IMR-90 (cell line): ENCODE data around the gene C6orf136. TPM values are rescaled to one million over a fixed set of nuclear protein-coding genes. Genes with fewer than 3 reads are reported as not detected.
A peak's percentile ranks its signal among the peaks of the same experiment; 100 is the strongest.

Experiments used
- ATAC-seq: fragments of 200-7000 bp; cut with Tn5 transposase; 2 replicates; pipeline ENCODE4 v1.9.1; 2020; ENCODE audit warnings: low read depth, mild to moderate bottlenecking, moderate library complexity
- BruUV-seq: library from RNA; stranded (reverse); fragments of 400-500 nt; replicated peaks from 2 replicates; lab custom pipeline; 2021; lab: Mats Ljungman, UMichigan
- CTCF ChIA-PET: fragments of 300-600 bp; formaldehyde crosslinking; extraction: SDS; loops from one replicate; lab custom pipeline; 2021; ENCODE audit warnings: antibody characterized with exemption; lab: Yijun Ruan, JAX
- POLR2A ChIA-PET: fragments of 300-600 bp; sonication (Branson Sonifier 250); formaldehyde crosslinking; loops from one replicate; lab custom pipeline; 2022; ENCODE audit warnings: antibody characterized with exemption; ENCODE audit not compliant: unreplicated experiment; lab: Charles Lee
- DNase-seq: peaks from one replicate; pipeline ENCODE4 v3.0.0; 2013
- H2AFZ ChIP-seq: replicated peaks from 2 replicates; pipeline ENCODE3; 2013; ENCODE audit warnings: low read length, mild to moderate bottlenecking; ENCODE audit not compliant: poor library complexity
- H2AK5ac ChIP-seq: 2 replicates; pipeline ENCODE4 v1.6.1; 2013; ENCODE audit warnings: low read depth, low read length, inconsistent platforms
- H2AK9ac ChIP-seq: replicated peaks from 2 replicates; pipeline ENCODE3; 2013; ENCODE audit warnings: mild to moderate bottlenecking, low read depth, low read length, moderate library complexity; ENCODE audit not compliant: poor library complexity
- H2BK120ac ChIP-seq: 2 replicates; pipeline ENCODE4 v1.6.1; 2013; ENCODE audit warnings: low read depth, low read length, inconsistent platforms
- H2BK15ac ChIP-seq: 3 replicates; pipeline ENCODE4 v1.6.1; 2013; ENCODE audit warnings: low read depth, low read length, inconsistent platforms
- H2BK20ac ChIP-seq: 2 replicates; pipeline ENCODE4 v1.6.1; 2013; ENCODE audit warnings: low read depth, mild to moderate bottlenecking, inconsistent platforms, low read length, moderate library complexity
- H2BK5ac ChIP-seq: 2 replicates; pipeline ENCODE4 v1.6.1; 2013; ENCODE audit warnings: mild to moderate bottlenecking, low read depth, low read length, inconsistent platforms; ENCODE audit not compliant: poor library complexity, severe bottlenecking
- H3K14ac ChIP-seq: replicated peaks from 2 replicates; pipeline ENCODE4 v1.6.1; 2013; ENCODE audit warnings: low read depth, low read length, inconsistent platforms
- H3K18ac ChIP-seq: 2 replicates; pipeline ENCODE4 v1.6.1; 2013; ENCODE audit warnings: low read depth, low read length, control low read depth
- H3K23ac ChIP-seq: 2 replicates; pipeline ENCODE4 v1.6.1; 2013; ENCODE audit warnings: low read depth, low read length, inconsistent platforms
- H3K27ac ChIP-seq: 2 replicates; pipeline ENCODE4 v1.5.1; 2013; ENCODE audit warnings: mild to moderate bottlenecking, control low read depth, low read length; ENCODE audit not compliant: insufficient read depth
- H3K27me3 ChIP-seq: 2 replicates; pipeline ENCODE4 v1.6.1; 2013; ENCODE audit warnings: low read length; ENCODE audit not compliant: control insufficient read depth, insufficient read depth
- H3K36me3 ChIP-seq: 2 replicates; pipeline ENCODE4 v1.6.1; 2013; ENCODE audit warnings: low read length, mixed read lengths; ENCODE audit not compliant: control insufficient read depth, insufficient read depth
- H3K4ac ChIP-seq: 2 replicates; pipeline ENCODE4 v1.6.1; 2013; ENCODE audit warnings: low read depth, low read length, inconsistent platforms
- H3K4me1 ChIP-seq: 2 replicates; pipeline ENCODE4 v1.6.1; 2013; ENCODE audit warnings: low read length, mixed read lengths; ENCODE audit not compliant: control insufficient read depth, insufficient read depth
- H3K4me2 ChIP-seq: 2 replicates; pipeline ENCODE4 v1.6.1; 2013; ENCODE audit warnings: low read depth, mild to moderate bottlenecking, control low read depth, low read length, moderate library complexity
- H3K4me3 ChIP-seq: 2 replicates; pipeline ENCODE4 v1.5.1; 2013; ENCODE audit warnings: low read depth, mild to moderate bottlenecking, control low read depth, low read length, moderate library complexity; ENCODE audit not compliant: insufficient read depth
- H3K56ac ChIP-seq: 2 replicates; pipeline ENCODE4 v1.6.1; 2013; ENCODE audit warnings: low read length, inconsistent platforms; ENCODE audit not compliant: insufficient read depth; ENCODE audit errors: extremely low read depth
- H3K79me1 ChIP-seq, 2 experiments: 2 replicates each; pipeline ENCODE4 v1.6.1; 2013; ENCODE audit warnings: low read length in 2 of 2, inconsistent platforms in 1 of 2, low read depth in 1 of 2
- H3K9ac ChIP-seq: 2 replicates; pipeline ENCODE4 v1.6.1; 2013; ENCODE audit warnings: low read depth, low read length, control low read depth
- H3K9me1 ChIP-seq: 2 replicates; pipeline ENCODE4 v1.6.1; 2013; ENCODE audit warnings: low read length, inconsistent platforms; ENCODE audit not compliant: insufficient read depth
- H3K9me3 ChIP-seq: 2 replicates; pipeline ENCODE4 v1.6.1; 2013; ENCODE audit warnings: low read length; ENCODE audit not compliant: control insufficient read depth, insufficient read depth
- H4K20me1 ChIP-seq: 2 replicates; pipeline ENCODE4 v1.6.1; 2013; ENCODE audit warnings: low read length, inconsistent platforms; ENCODE audit not compliant: insufficient read depth
- H4K5ac ChIP-seq: 2 replicates; pipeline ENCODE4 v1.6.1; 2013; ENCODE audit warnings: mild to moderate bottlenecking, low read depth, low read length, control low read depth
- H4K8ac ChIP-seq, 2 experiments: 2 replicates each; pipeline ENCODE4 v1.6.1; 2013; ENCODE audit warnings: low read depth in 2 of 2, low read length in 2 of 2, control low read depth in 1 of 2, inconsistent platforms in 1 of 2
- H4K91ac ChIP-seq: 2 replicates; pipeline ENCODE4 v1.6.1; 2013; ENCODE audit warnings: low read depth, low read length, inconsistent platforms; ENCODE audit not compliant: insufficient read depth
- BHLHE40 ChIP-seq: fragments of 150-350 bp; IDR thresholded peaks from 2 replicates; pipeline ENCODE4 v1.6.1; 2016; ENCODE audit warnings: mild to moderate bottlenecking, low read depth, low read length
- CEBPB ChIP-seq: IDR thresholded peaks from 2 replicates; pipeline ENCODE4 v1.6.1; 2012; ENCODE audit warnings: low read depth, low read length, improper control_type of control experiment
- CHD1 ChIP-seq: IDR thresholded peaks from 2 replicates; pipeline ENCODE4 v1.6.1; 2012; ENCODE audit warnings: low read depth, low read length, improper control_type of control experiment
- CTCF ChIP-seq: conservative IDR thresholded peaks from 2 replicates; pipeline ENCODE4 v1.5.1; 2012; ENCODE audit warnings: mild to moderate bottlenecking, low read depth, low read length, improper control_type of control experiment
- ELK1 ChIP-seq: fragments of 150-350 bp; IDR thresholded peaks from 2 replicates; pipeline ENCODE4 v1.6.1; 2016; ENCODE audit warnings: low read depth, mild to moderate bottlenecking, low read length, moderate library complexity, borderline replicate concordance
- FOS ChIP-seq: fragments of 150-350 bp; IDR thresholded peaks from 2 replicates; pipeline ENCODE4 v1.6.1; 2016; ENCODE audit warnings: low read depth, low read length
- MAFK ChIP-seq: IDR thresholded peaks from 2 replicates; pipeline ENCODE4 v1.6.1; 2012; ENCODE audit warnings: low read depth, low read length, improper control_type of control experiment
- MAZ ChIP-seq: IDR thresholded peaks from 2 replicates; pipeline ENCODE4 v1.6.1; 2012; ENCODE audit warnings: low read depth, mild to moderate bottlenecking, low read length, improper control_type of control experiment, moderate library complexity, borderline replicate concordance
- MXI1 ChIP-seq: IDR thresholded peaks from 2 replicates; pipeline ENCODE4 v1.6.1; 2012; ENCODE audit warnings: low read depth, mild to moderate bottlenecking, low read length, moderate library complexity, borderline replicate concordance
- NFE2L2 ChIP-seq: fragments of 150-350 bp; IDR thresholded peaks from 2 replicates; pipeline ENCODE4 v1.6.1; 2016; ENCODE audit warnings: low read depth, mild to moderate bottlenecking, low read length
- POLR2A ChIP-seq: IDR thresholded peaks from 2 replicates; pipeline ENCODE4 v1.6.1; 2012; ENCODE audit warnings: mild to moderate bottlenecking, low read depth, low read length
- RAD21 ChIP-seq: IDR thresholded peaks from 2 replicates; pipeline ENCODE4 v1.6.1; 2012; ENCODE audit warnings: low read length, improper control_type of control experiment
- RCOR1 ChIP-seq: IDR thresholded peaks from 2 replicates; pipeline ENCODE4 v1.6.1; 2012; ENCODE audit warnings: mild to moderate bottlenecking, low read length, improper control_type of control experiment; ENCODE audit not compliant: insufficient replicate concordance
- RFX5 ChIP-seq: IDR thresholded peaks from 2 replicates; pipeline ENCODE4 v1.8.0; 2012; ENCODE audit warnings: low read depth, mild to moderate bottlenecking, low read length, moderate library complexity
- SMC3 ChIP-seq: fragments of 150-350 bp; IDR thresholded peaks from 2 replicates; pipeline ENCODE4 v1.6.1; 2016; ENCODE audit warnings: low read depth, mild to moderate bottlenecking, antibody characterized with exemption, low read length, moderate library complexity
- USF2 ChIP-seq: fragments of 150-350 bp; IDR thresholded peaks from 2 replicates; pipeline ENCODE4 v1.6.1; 2017; ENCODE audit warnings: mild to moderate bottlenecking, antibody characterized with exemption, low read length, low read depth
- WGBS, 2 experiments: methylation state at CpG; one replicate each; pipeline versions ENCODE4 v1.1.5 to v1.1.7; 2013; ENCODE audit warnings: missing lambda C conversion rate in 2 of 2; ENCODE audit not compliant: insufficient read length in 1 of 2; ENCODE audit errors: extremely low coverage in 2 of 2; 5-methylcytosine and 5-hydroxymethylcytosine counted together
- dilution Hi-C: fragments of 300-500 bp; cut with HindIII; formaldehyde crosslinking; loops from one replicate; pipeline ENCODE4 v1.14.3; 2018; ENCODE audit warnings: low sequenced_read_pairs; ENCODE audit not compliant: unreplicated experiment
- in situ Hi-C: fragments of 300-500 bp; cut with MboI; formaldehyde crosslinking; loops from 3 replicates; pipeline ENCODE4 v1.14.3; 2019; ENCODE audit warnings: low sequenced_read_pairs, inconsistent platforms, mixed read lengths
- intact Hi-C: fragments of 100-400 bp; cut with micrococcal nuclease; formaldehyde crosslinking; loops from 2 replicates; pipeline ENCODE4 v1.10.0; 2022
- polyA plus RNA-seq, 3 experiments: library from polyadenylated mRNA; depleted of rRNA; stranded (reverse); fragments of >200 nt; gene quantifications; 2 replicates each; pipeline ENCODE4 v1.2.3, GENCODE V29; 2012; ENCODE audit warnings: low replicate concordance in 1 of 3
- total RNA-seq: library from RNA; depleted of rRNA; stranded (reverse); fragments of >200 nt; gene quantifications from 2 replicates; pipeline ENCODE4 v1.2.3, GENCODE V29; 2012

The C6orf136 gene
- total and polyA plus RNA-seq, 2 of the 4 experiments (the other 2 are of a cell fraction), result 1.1 to 11.7 TPM

- dilution Hi-C loops, result no loop called here
- POLR2A ChIA-PET, result interaction anchor here (2.2 to 2.9 kb wide), 2 partner anchors 13 to 15 kb away, joined by 8 to 14 read pairs; no protein-coding TSS in a partner anchor
These were observed 46.4 kb upstream of the C6orf136 start for GRCh38 chr6:30600451-30600961.

More at GRCh38 chr6:30600451-30600961, 46.4 kb upstream of the C6orf136 start:
- Histone ChIP-seq H3K9ac (no peak overlapping the region), H2BK5ac (no peak overlapping the region), H3K14ac (no peak overlapping the region), H4K20me1 (peaks cover 48% of the 10 kb centered on the region), H3K4me3 (no peak overlapping the region), H3K4ac (no peak overlapping the region), H3K9me1 (0 out of 2 replicates have a peak, but pooled peaks cover 5% of the 10 kb centered on the region), H4K91ac (no peak overlapping the region), H2BK20ac (no peak overlapping the region), H4K5ac (no peak overlapping the region), H2BK15ac (no peak overlapping the region), H3K36me3 (peaks cover 53% of the 10 kb centered on the region), H3K18ac (no peak overlapping the region), H4K8ac (no peak overlapping the region), H3K4me1 (no peaks in the 10 kb centered on the region), H2AFZ (no peak overlapping the region), H3K23ac (no peak overlapping the region; the same call in 1 of the 2 replicates), H2AK9ac (peak overlapping the region; percentile 69), H3K27ac (no peak overlapping the region), H3K4me2 (no peak overlapping the region), H3K27me3 (no peaks in the 10 kb centered on the region), H3K56ac (no peak overlapping the region), H2AK5ac (no peak overlapping the region), H3K79me1 (peaks cover 5 to 37% of the 10 kb centered on the region in 2 experiments; a peak in 2 of 4 replicates), H2BK120ac (no peak overlapping the region), H3K9me3 (no peaks in the 10 kb centered on the region)
- CTCF ChIA-PET, result interaction anchor here (0.6 to 1.4 kb wide), 4 partner anchors 10 to 498 kb away, joined by 3 to 8 read pairs (median 4); no protein-coding TSS in a partner anchor
- no peak for ATAC-seq
- no peak for DNase-seq
- WGBS, 2 experiments, result 54% methylated on average over 5 of the region's 10 CpGs; no CpG with 5 or more reads in 1 of the 2 experiments
- in situ Hi-C loops (no loop called here), intact Hi-C loops (no loop called here)
- BruUV-seq, result TSS peak; percentile 52
- TF ChIP-seq RCOR1, result no peak
- TF ChIP-seq NFE2L2, result no peak
- no peak for TF ChIP-seq MAFK
- no peak for TF ChIP-seq FOS
- TF ChIP-seq USF2, result no peak
- no peak for TF ChIP-seq RFX5
- TF ChIP-seq BHLHE40, result no peak
- TF ChIP-seq CTCF, result no peak
- TF ChIP-seq ELK1, result no peak
- TF ChIP-seq POLR2A, result no peak
- no peak for TF ChIP-seq CEBPB
- TF ChIP-seq CHD1, result no peak
- no peak for TF ChIP-seq MXI1
- TF ChIP-seq SMC3, result no peak
- TF ChIP-seq RAD21, result no peak
- no peak for TF ChIP-seq MAZ
